GM12878 (cell line): Measurements from ENCODE around the gene KRTAP15-1. TPM values are rescaled to one million over a fixed set of nuclear protein-coding genes. Genes with fewer than 3 reads are reported as not detected.

ENCODE experiments used
- ATAC-seq: fragments of 200-7000 bp; cut with Tn5 transposase; 3 replicates; pipeline ENCODE4 v1.9.1; 2020; ENCODE audit warnings: mild to moderate bottlenecking, moderate library complexity
- BruUV-seq: library from RNA; stranded (reverse); fragments of 400-500 nt; replicated peaks from 2 replicates; lab custom pipeline; 2021; lab: Mats Ljungman, UMichigan
- CTCF ChIA-PET: fragments of 300-600 bp; sonication (Branson Sonifier 250); formaldehyde crosslinking; extraction: SDS; loops from one replicate; lab custom pipeline; 2021; ENCODE audit warnings: inconsistent platforms; lab: Yijun Ruan, JAX
- POLR2A ChIA-PET: fragments of 350-600 bp; formaldehyde crosslinking; extraction: SDS; loops from one replicate; lab custom pipeline; 2021; ENCODE audit warnings: inconsistent platforms; lab: Charles Lee
- RAD21 ChIA-PET: fragments of 300-600 bp; sonication (Branson Sonifier 250); formaldehyde crosslinking; loops from one replicate; lab custom pipeline; 2023; ENCODE audit warnings: antibody characterized with exemption; ENCODE audit not compliant: unreplicated experiment; lab: Charles Lee
- SMC1A ChIA-PET: fragments of 300-600 bp; sonication (Branson Sonifier 250); formaldehyde crosslinking; loops from one replicate; lab custom pipeline; 2023; ENCODE audit not compliant: unreplicated experiment, uncharacterized antibody; lab: Charles Lee
- DNase-seq: peaks from one replicate; pipeline ENCODE4 v3.0.0-alpha.2; 2011; ENCODE audit warnings: low read depth, low spot score
- FAIRE-seq: peaks from 3 replicates; lab custom pipeline; 2011; peaks lifted over from hg19 to GRCh38; lab: Jason Lieb, UNC
- H2AFZ ChIP-seq: 2 replicates; pipeline ENCODE4 v1.6.0; 2011; ENCODE audit warnings: low read depth, low read length, control low read depth; ENCODE audit not compliant: control insufficient read depth
- H3K27ac ChIP-seq: 2 replicates; pipeline ENCODE4 v1.5.1; 2011; ENCODE audit warnings: control low read depth; ENCODE audit not compliant: control insufficient read depth, insufficient read depth
- H3K27me3 ChIP-seq, 2 experiments: replicated peaks in 1 of 2; 2 replicates each; pipeline versions ENCODE4 v1.6.0 to v1.6.1; 2011; ENCODE audit warnings: low read length in 1 of 2; ENCODE audit not compliant: control insufficient read depth in 2 of 2, insufficient read depth in 2 of 2
- H3K36me3 ChIP-seq, 2 experiments: 2 replicates each; pipeline ENCODE4 v1.5.1; 2011; ENCODE audit warnings: low read length in 1 of 2; ENCODE audit not compliant: control insufficient read depth in 2 of 2, insufficient read depth in 2 of 2
- H3K4me1 ChIP-seq: 2 replicates; pipeline ENCODE4 v1.6.1; 2011; ENCODE audit warnings: mild to moderate bottlenecking, low read length, moderate library complexity, mixed read lengths; ENCODE audit not compliant: control insufficient read depth, insufficient read depth
- H3K4me2 ChIP-seq: 2 replicates; pipeline ENCODE4 v1.6.0; 2011; ENCODE audit warnings: control low read depth; ENCODE audit not compliant: control insufficient read depth, insufficient read depth
- H3K4me3 ChIP-seq: fragments of 200-600 bp; sonication (generic); 2 replicates; pipeline ENCODE4 v1.5.1; 2016
- H3K79me2 ChIP-seq: 2 replicates; pipeline ENCODE4 v1.6.0; 2011; ENCODE audit warnings: low read length; ENCODE audit not compliant: control insufficient read depth, insufficient read depth
- H3K9ac ChIP-seq: 2 replicates; pipeline ENCODE4 v1.8.0; 2011; ENCODE audit warnings: low read length, control low read depth, mixed read lengths; ENCODE audit not compliant: control insufficient read depth, insufficient read depth
- H3K9me3 ChIP-seq: replicated peaks from 3 replicates; pipeline ENCODE4 v1.5.1; 2011; ENCODE audit warnings: mild to moderate bottlenecking, low read length; ENCODE audit not compliant: control insufficient read depth, insufficient read depth
- H4K20me1 ChIP-seq: 2 replicates; pipeline ENCODE4 v1.6.0; 2011; ENCODE audit not compliant: control insufficient read depth, insufficient read depth
- CHD4 ChIP-seq: fragments of 200-600 bp; sonication (generic); IDR thresholded peaks from 2 replicates; pipeline ENCODE4 v1.6.1; 2016; ENCODE audit warnings: mild to moderate bottlenecking
- CTCF ChIP-seq, 3 experiments: IDR thresholded peaks in 2 of 3; conservative IDR thresholded peaks in 1 of 3; 2 replicates each; pipeline ENCODE4 v1.5.1; 2011; ENCODE audit warnings: low read depth in 3 of 3, low read length in 3 of 3, mild to moderate bottlenecking in 3 of 3, control low read depth in 2 of 3, moderate library complexity in 2 of 3, inconsistent platforms in 1 of 3, mixed read lengths in 1 of 3; ENCODE audit not compliant: control insufficient read depth in 2 of 3, insufficient read depth in 1 of 3; ENCODE audit errors: extremely low read depth in 1 of 3
- IKZF2 ChIP-seq, 2 experiments: fragments of 450-650 bp; IDR thresholded peaks; 2 replicates each; pipeline ENCODE4 v1.6.1; 2017; ENCODE audit warnings: mild to moderate bottlenecking in 2 of 2, moderate library complexity in 2 of 2
- KDM1A ChIP-seq: fragments of 200-600 bp; sonication (generic); IDR thresholded peaks from 2 replicates; pipeline ENCODE4 v1.6.1; 2016; ENCODE audit warnings: borderline replicate concordance
- MEF2B ChIP-seq: fragments of 450-650 bp; IDR thresholded peaks from 2 replicates; pipeline ENCODE4 v1.6.1; 2018; ENCODE audit warnings: mild to moderate bottlenecking, moderate library complexity; ENCODE audit not compliant: partially characterized antibody, poor library complexity, severe bottlenecking
- MTA3 ChIP-seq: IDR thresholded peaks from 2 replicates; pipeline ENCODE4 v1.6.1; 2012; ENCODE audit warnings: low read length, inconsistent platforms, borderline replicate concordance
- MYC ChIP-seq: IDR thresholded peaks from 2 replicates; pipeline ENCODE4 v1.6.1; 2011; ENCODE audit warnings: mild to moderate bottlenecking, low read length, moderate library complexity, inconsistent platforms; ENCODE audit not compliant: insufficient read depth, insufficient replicate concordance, insufficient read length, severe bottlenecking
- WRNIP1 ChIP-seq: IDR thresholded peaks from 2 replicates; pipeline ENCODE4 v1.6.1; 2011; ENCODE audit warnings: low read depth, low read length, improper control_type of control experiment, borderline replicate concordance
- WGBS: methylation state at CpG from one replicate; pipeline ENCODE4 v1.1.6; 2016; ENCODE audit warnings: low lambda C conversion rate; ENCODE audit not compliant: insufficient replicate concordance, insufficient coverage; ENCODE audit errors: missing lambda C conversion rate; 5-methylcytosine and 5-hydroxymethylcytosine counted together
- in situ Hi-C: fragments of 300-500 bp; cut with MboI; formaldehyde crosslinking; loops from 9 replicates; pipeline ENCODE4 v1.14.3; 2018; ENCODE audit warnings: mixed read lengths
- intact Hi-C: fragments of 100-400 bp; cut with micrococcal nuclease; formaldehyde crosslinking; loops from one replicate; pipeline ENCODE4 v1.14.2; 2022; ENCODE audit not compliant: unreplicated experiment
- polyA plus RNA-seq, 11 experiments: library from polyadenylated mRNA; depleted of rRNA in 4 of 11; unstranded in 6 of 11; stranded (reverse) in 5 of 11; fragments of >200 nt; fragmentation: Nextera tagmentation in 4 of 11; fragmentation: Illumina TruSeq in 1 of 11; extraction: Ambion mirVana in 4 of 11; extraction: Trizol in 1 of 11; gene quantifications; 1 replicate in 1 of 11; 2 replicates in 10 of 11; pipeline versions ENCODE4 v1.2.1 to v1.2.3, GENCODE V29; 2011 to 2016; ENCODE audit warnings: inconsistent platforms in 2 of 11, missing spikeins in 2 of 11, low read depth in 1 of 11
- total RNA-seq, 4 experiments: library from RNA; depleted of rRNA in 3 of 4; stranded (reverse); fragments of >200 nt in 3 of 4; fragmentation: Illumina TruSeq in 1 of 4; extraction: Trizol in 1 of 4; gene quantifications; 2 replicates each; pipeline versions ENCODE4 v1.2.1 to v1.2.3, GENCODE V29; 2013 to 2021

Gene KRTAP15-1
- total and polyA plus RNA-seq, 10 of the 15 experiments (the other 5 are each of a cell fraction or from before 2014, with no cell fraction given): not detected

DNA sequence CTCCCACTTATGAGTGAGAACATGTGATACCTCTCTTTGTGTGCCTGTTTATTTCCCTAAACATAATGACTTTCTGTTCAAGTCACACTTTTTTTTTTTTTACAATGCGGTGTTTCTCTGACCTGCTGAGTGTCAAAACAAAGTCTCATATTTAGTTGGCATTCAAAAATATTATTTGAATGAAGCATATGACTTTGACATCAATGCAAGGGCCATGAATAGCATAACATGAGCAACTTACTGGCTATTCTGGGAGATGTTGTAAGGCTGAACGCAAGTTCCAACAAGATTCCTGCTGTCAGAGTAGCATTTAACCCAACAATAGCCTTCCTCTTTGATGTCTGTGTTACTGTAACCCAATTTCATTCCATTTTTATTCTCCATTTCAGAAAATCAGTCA lies 42.1 kb downstream of the KRTAP15-1 start:
- no peak overlapping the region for H3K4me3 ChIP-seq
- no peaks in the 10 kb centered on the region for H3K36me3 ChIP-seq
- RAD21 ChIA-PET: no interaction called here
- no TSS peak for BruUV-seq
- CTCF ChIA-PET: no interaction called here
- H2AFZ ChIP-seq: no peak overlapping the region
- DNase-seq (no peak), FAIRE-seq (no peak), ATAC-seq (no peak)
- WGBS: 18% methylated on average over 2 of the region's 2 CpGs
- no peaks in the 10 kb centered on the region for H4K20me1 ChIP-seq
- SMC1A ChIA-PET: no interaction called here
- no peak overlapping the region for H3K9ac ChIP-seq
- H3K9me3 ChIP-seq: no peaks in the 10 kb centered on the region; the same call in 2 of the 3 replicates
- intact Hi-C loops (no loop called here), in situ Hi-C loops (no loop called here)
- no peaks in the 10 kb centered on the region for H3K4me1 ChIP-seq
- H3K27me3 ChIP-seq: no peaks in the 10 kb centered on the region
- no peaks in the 10 kb centered on the region for H3K79me2 ChIP-seq
- no peak for TF ChIP-seq KDM1A
- TF ChIP-seq CTCF (IDR thresholded peaks at IDR 0.05 in 2 of 3, conservative IDR thresholded peaks at IDR 0.05 in 1 of 3; ENCODE audit: control insufficient read depth in 2 of 3, extremely low read depth in 1 of 3, insufficient read depth in 1 of 3, low read depth in 3 of 3, low read length in 3 of 3): no peak
- no peak for TF ChIP-seq WRNIP1
- no peak for TF ChIP-seq MEF2B
- TF ChIP-seq CHD4: no peak
- TF ChIP-seq MTA3: no peak
- no peak for TF ChIP-seq MYC
- TF ChIP-seq IKZF2 (IDR thresholded peaks at IDR 0.05): no peak
- H3K27ac ChIP-seq: no peak overlapping the region
- H3K4me2 ChIP-seq: no peak overlapping the region
- POLR2A ChIA-PET: no interaction called here
